Ovary (tissue), 9 donors: Measurements from ENCODE around the gene MRPL58. TPM values are rescaled to one million over a fixed set of nuclear protein-coding genes. Genes with fewer than 3 reads are reported as not detected.

Source experiments
- DNase-seq, 5 donors: peaks; one replicate each; pipeline ENCODE4 v3.0.0-alpha.2; 2019 to 2020
- H3K27ac ChIP-seq, 2 donors: fragments of 200-600 bp; one replicate each; pipeline versions ENCODE4 v1.5.1 to v1.8.0; 2019 to 2022
- H3K27me3 ChIP-seq: fragments of 200-600 bp; one replicate; pipeline ENCODE4 v1.8.0; 2022
- H3K36me3 ChIP-seq: fragments of 200-600 bp; sonication (generic); one replicate; pipeline ENCODE4 v1.5.1; 2019
- H3K4me1 ChIP-seq: one replicate; pipeline ENCODE4 v1.8.1; 2013; ENCODE audit warnings: mild to moderate bottlenecking, moderate library complexity; ENCODE audit not compliant: insufficient read depth
- H3K4me3 ChIP-seq: fragments of 200-600 bp; sonication (generic); one replicate; pipeline ENCODE4 v1.5.1; 2017
- H3K9me3 ChIP-seq, 2 donors: fragments of 200-600 bp in 1 of 2; sonication (generic) in 1 of 2; one replicate each; pipeline versions ENCODE4 v1.5.1 to v1.8.1; 2013 to 2019; ENCODE audit warnings: mild to moderate bottlenecking in 1 of 2, moderate library complexity in 1 of 2
- CTCF ChIP-seq, 3 donors: fragments of 450-650 bp in 2 of 3; fragments of 200-600 bp in 1 of 3; IDR thresholded peaks; one replicate each; pipeline versions ENCODE4 v1.5.1 to v1.8.0; 2016 to 2022; ENCODE audit warnings: antibody characterized with exemption in 3 of 3, mild to moderate bottlenecking in 1 of 3
- EP300 ChIP-seq: sonication (generic); formaldehyde crosslinking; IDR thresholded peaks from one replicate; pipeline ENCODE4 v1.6.1; 2017; ENCODE audit warnings: antibody characterized with exemption
- POLR2A ChIP-seq: fragments of 450-650 bp; IDR thresholded peaks from one replicate; pipeline ENCODE4 v1.6.1; 2017; ENCODE audit warnings: antibody characterized with exemption, mild to moderate bottlenecking, moderate library complexity
- WGBS, 3 donors: extraction: QIAGEN DNeasy Blood & Tissue Kit in 1 of 3; methylation state at CpG; one replicate each; pipeline versions ENCODE4 v1.1.5 to v1.1.7; 2013 to 2017; 5-methylcytosine and 5-hydroxymethylcytosine counted together
- intact Hi-C, 4 donors: fragments of 100-400 bp; cut with DNase I; formaldehyde crosslinking; loops; one replicate each; pipeline versions ENCODE4 v1.11.0 to v1.15.1; 2022 to 2023
- polyA plus RNA-seq, 2 donors: library from polyadenylated mRNA; stranded (reverse); fragments of 200-250 nt in 1 of 2; fragments of 350-450 nt in 1 of 2; fragmentation: Illumina TruSeq in 1 of 2; extraction: RNeasy Lipid Tissue Mini Kit (QIAGEN cat#74804) in 1 of 2; gene quantifications; one replicate each; pipeline ENCODE4 v1.2.3, GENCODE V29; 2013 to 2014
- total RNA-seq, 7 donors: library from RNA; depleted of rRNA in 2 of 7; stranded (reverse); fragments of >200 nt in 2 of 7; fragmentation: NEBNext Ultra II Directional in 3 of 7; extraction: Animal tissue kit (Norgen Biotek cat#: 25700) in 3 of 7; gene quantifications; one replicate each; pipeline versions ENCODE4 v1.1.0 to v1.2.4, GENCODE V29; 2016 to 2023
- donor health status: DM: no; HTN: no; CAD: no; lungs with moderate emphysema.
- donor health status: DM: no; HTN: no; CAD: no.
- donor health status: Bipolar disorder and iron deficiency.
- donor health status: DM: yes; HTN: yes; CAD: no.
- donor health status: DM: no; HTN: no; CAD: no.
- donor health status: DM: yes; HTN: yes; CAD: no.

Gene MRPL58
- total and polyA plus RNA-seq, 9 donors = 17.9 to 40.6 (median 24.3) TPM

GRCh38 chr17:75013092-75013559 is 656 bp downstream of the MRPL58 start:
- DNase-seq = no peak
- Histone ChIP-seq H3K27ac (peak overlapping the region; percentile 77 to 79), H3K4me1 (peaks cover 1% of the 10 kb centered on the region), H3K27me3 (no peaks in the 10 kb centered on the region), H3K4me3 (peak overlapping the region; percentile 87), H3K36me3 (no peaks in the 10 kb centered on the region), H3K9me3 (no peaks in the 10 kb centered on the region)
- 0% methylated on average over 10 of the region's 10 CpGs for WGBS, 3 donors
- intact Hi-C loops = loop anchor here in 1 of 4 donors (10.0 kb wide), 1 partner anchor 48 kb away; no protein-coding TSS in a partner anchor
- TF ChIP-seq EP300 = no peak
- TF ChIP-seq CTCF (IDR thresholded peaks at IDR 0.05) = no peak
- no peak for TF ChIP-seq POLR2A

GRCh38 chr17:75019146-75019545 is 6.7 kb downstream of the MRPL58 start:
- Histone ChIP-seq H3K4me3 (no peak overlapping the region), H3K27ac (no peak overlapping the region), H3K36me3 (no peaks in the 10 kb centered on the region), H3K9me3 (no peaks in the 10 kb centered on the region), H3K27me3 (no peaks in the 10 kb centered on the region), H3K4me1 (no peaks in the 10 kb centered on the region)
- no peak for DNase-seq
- TF ChIP-seq POLR2A (no peak), CTCF (IDR thresholded peaks at IDR 0.05) (no peak), EP300 (no peak)
- intact Hi-C loops = loop anchor here in 1 of 4 donors (10.0 kb wide), 1 partner anchor 54 kb away; no protein-coding TSS in a partner anchor
- 83 to 87% (median 85%) methylated on average over 5 of the region's 5 CpGs for WGBS, 3 donors

GRCh38 chr17:75019710-75020109 is 7.2 kb downstream of the MRPL58 start:
- 90 to 93% (median 92%) methylated on average over 3 of the region's 3 CpGs for WGBS, 3 donors
- Histone ChIP-seq H3K27me3 (no peaks in the 10 kb centered on the region), H3K4me1 (no peaks in the 10 kb centered on the region), H3K9me3 (no peaks in the 10 kb centered on the region), H3K4me3 (no peak overlapping the region), H3K27ac (no peak overlapping the region), H3K36me3 (no peaks in the 10 kb centered on the region)
- TF ChIP-seq CTCF (IDR thresholded peaks at IDR 0.05) (no peak), EP300 (no peak), POLR2A (no peak)
- intact Hi-C loops = loop anchor here in 1 of 4 donors (10.0 kb wide), 1 partner anchor 55 kb away; no protein-coding TSS in a partner anchor
- no peak for DNase-seq

GRCh38 chr17:75020331-75021110 is 8.1 kb downstream of the MRPL58 start:
- 88 to 91% (median 89%) methylated on average over 19 of the region's 19 CpGs for WGBS, 3 donors
- no peaks in the 10 kb centered on the region for H3K27me3 ChIP-seq
- TF ChIP-seq EP300 (no peak), POLR2A (no peak), CTCF (IDR thresholded peaks at IDR 0.05) (no peak)
- H3K27ac ChIP-seq = no peak overlapping the region
- H3K9me3 ChIP-seq = no peaks in the 10 kb centered on the region
- no peak overlapping the region for H3K4me3 ChIP-seq
- no peaks in the 10 kb centered on the region for H3K36me3 ChIP-seq
- no peaks in the 10 kb centered on the region for H3K4me1 ChIP-seq
- intact Hi-C loops = no loop called here
- DNase-seq = no peak
